ENCODE results near the gene PCK2.

PCK2 gene

DNA sequence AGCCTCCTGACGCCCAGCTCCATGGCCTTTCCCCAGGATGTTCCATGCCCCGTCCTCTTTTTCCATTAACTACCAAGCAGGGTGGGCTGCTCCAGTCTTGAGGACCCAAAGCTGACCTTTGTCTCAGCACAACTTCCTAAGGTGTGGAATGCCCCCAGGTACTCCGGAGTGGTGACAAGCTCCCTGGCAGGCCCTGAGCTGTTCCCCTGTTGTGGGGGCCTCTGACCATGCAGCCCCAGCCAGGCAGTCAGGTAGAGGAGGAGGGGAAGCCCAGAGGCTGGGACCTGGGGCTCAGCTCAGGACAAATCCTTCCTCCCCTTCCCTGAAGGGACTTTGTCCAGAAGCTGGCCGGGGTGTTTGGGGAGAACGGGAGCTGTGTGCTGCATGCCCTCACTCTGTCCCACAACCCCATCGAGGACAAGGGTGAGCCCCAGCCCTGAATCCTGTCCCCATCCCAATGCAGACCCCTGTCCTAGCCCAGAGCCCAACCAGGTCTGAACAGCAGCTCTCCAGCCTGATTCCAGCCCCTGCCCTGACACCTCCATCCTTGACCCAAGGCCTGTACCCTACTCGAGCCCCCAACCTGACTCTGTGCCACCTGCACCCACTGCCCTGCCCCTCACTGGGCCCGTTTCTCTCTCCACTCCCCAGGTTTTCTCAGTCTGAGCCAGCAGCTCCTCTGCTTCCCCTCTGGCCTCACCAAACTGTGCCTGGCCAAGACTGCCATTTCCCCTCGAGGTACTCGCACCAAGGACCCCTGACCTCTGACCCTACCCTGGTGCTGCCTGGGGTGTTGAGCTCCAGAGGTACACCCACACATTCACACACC, 37.9 kb upstream of the PCK2 start:
- Histone ChIP-seq H3K36me3 (ENCODE audit: insufficient read depth, low read length) (no peaks in the 10 kb centered on the region), H3K9me3 (replicated peaks; ENCODE audit: low read length) (no peaks in the 10 kb centered on the region), H3K9ac (ENCODE audit: low read depth, low read length) (no peak overlapping the region), H3K4me2 (ENCODE audit: low read length) (no peak overlapping the region), H3K4me1 (ENCODE audit: control insufficient read depth, insufficient read depth, low read length) (peaks cover 9% of the 10 kb centered on the region), H3K27me3 (ENCODE audit: control insufficient read depth, insufficient read depth, low read length) (peaks cover 46% of the 10 kb centered on the region), H3K4me3 (ENCODE audit: low read length) (no peak overlapping the region)

GRCh38 chr14:24056800-24057184, 37.3 kb upstream of the PCK2 start:
- H3K9ac ChIP-seq (ENCODE audit: low read depth, low read length), result no peak overlapping the region
- peaks cover 46% of the 10 kb centered on the region for H3K27me3 ChIP-seq (ENCODE audit: control insufficient read depth, insufficient read depth, low read length)
- H3K9me3 ChIP-seq (replicated peaks; ENCODE audit: low read length), result no peaks in the 10 kb centered on the region
- no peak overlapping the region for H3K4me3 ChIP-seq (ENCODE audit: low read length)
- H3K36me3 ChIP-seq (ENCODE audit: insufficient read depth, low read length), result no peaks in the 10 kb centered on the region
- no peak overlapping the region for H3K4me2 ChIP-seq (ENCODE audit: low read length)
- H3K4me1 ChIP-seq (ENCODE audit: control insufficient read depth, insufficient read depth, low read length), result peaks cover 5% of the 10 kb centered on the region

DNA sequence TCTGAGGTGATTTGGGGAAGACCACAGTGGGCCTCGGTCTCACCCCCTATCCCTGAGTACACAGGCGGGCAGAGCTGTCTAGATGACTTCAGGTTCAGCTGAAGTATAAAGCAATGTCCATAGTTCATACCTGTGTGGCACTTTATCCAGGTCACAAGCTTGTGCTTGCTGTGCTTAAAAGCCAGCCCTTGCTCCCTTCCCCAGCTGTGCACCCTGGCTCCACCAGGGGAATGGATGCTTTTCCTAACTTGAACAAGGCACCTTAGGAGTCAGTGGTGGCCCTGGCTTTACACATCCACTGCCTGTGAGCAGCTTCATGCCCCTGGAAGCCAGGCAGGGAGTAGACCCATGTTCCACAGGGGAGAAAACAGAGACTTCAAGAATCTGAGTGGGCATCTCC, 36.8 kb upstream of the PCK2 start:
- Histone ChIP-seq H3K27me3 (ENCODE audit: control insufficient read depth, insufficient read depth, low read length) (peaks cover 49% of the 10 kb centered on the region), H3K4me1 (ENCODE audit: control insufficient read depth, insufficient read depth, low read length) (peaks cover under 1% of the 10 kb centered on the region), H3K4me2 (ENCODE audit: low read length) (no peak overlapping the region), H3K9ac (ENCODE audit: low read depth, low read length) (no peak overlapping the region), H3K9me3 (replicated peaks; ENCODE audit: low read length) (no peaks in the 10 kb centered on the region), H3K4me3 (ENCODE audit: low read length) (no peak overlapping the region), H3K36me3 (ENCODE audit: insufficient read depth, low read length) (no peaks in the 10 kb centered on the region)

GRCh38 chr14:24057867-24058259, 36.2 kb upstream of the PCK2 start:
- Histone ChIP-seq H3K36me3 (ENCODE audit: insufficient read depth, low read length) (no peaks in the 10 kb centered on the region), H3K9me3 (replicated peaks; ENCODE audit: low read length) (no peaks in the 10 kb centered on the region), H3K27me3 (ENCODE audit: control insufficient read depth, insufficient read depth, low read length) (peaks cover 51% of the 10 kb centered on the region), H3K4me1 (ENCODE audit: control insufficient read depth, insufficient read depth, low read length) (no peaks in the 10 kb centered on the region), H3K9ac (ENCODE audit: low read depth, low read length) (no peak overlapping the region), H3K4me2 (ENCODE audit: low read length) (no peak overlapping the region), H3K4me3 (ENCODE audit: low read length) (no peak overlapping the region)

DNA sequence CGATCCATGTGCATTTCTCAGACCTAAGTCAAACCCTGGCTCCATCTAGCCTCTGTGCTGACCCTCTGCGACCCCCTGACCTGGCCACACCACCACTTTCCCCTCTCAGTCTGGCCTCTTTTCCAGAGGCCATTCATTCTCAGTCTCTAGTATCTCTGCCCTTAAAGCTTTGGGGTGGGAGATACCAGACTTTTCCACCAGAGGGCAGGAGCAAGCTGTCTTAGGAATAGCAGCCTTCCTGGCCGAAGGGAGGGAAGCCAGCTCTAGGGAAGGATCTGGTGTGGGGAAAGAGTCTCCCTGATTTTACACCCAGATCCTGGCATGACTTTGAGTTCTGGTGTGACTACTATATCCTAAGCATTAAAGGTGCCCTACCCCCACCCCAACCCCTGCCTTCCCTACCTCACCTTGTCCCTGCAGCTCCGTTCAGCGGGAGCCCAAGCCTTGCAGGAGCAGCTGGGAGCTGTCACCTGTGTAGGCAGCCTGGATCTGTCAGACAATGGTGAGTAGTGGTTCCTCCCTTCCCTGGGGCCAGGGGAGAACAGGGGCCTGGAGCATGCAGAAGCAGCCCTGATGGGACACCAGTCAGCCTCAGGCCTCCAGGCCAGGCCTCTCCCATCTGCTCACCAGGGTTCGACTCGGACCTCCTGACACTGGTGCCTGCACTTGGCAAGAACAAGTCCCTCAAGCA, 35.7 kb upstream of the PCK2 start:
- H3K9me3 ChIP-seq (replicated peaks; ENCODE audit: low read length), result no peaks in the 10 kb centered on the region
- H3K27me3 ChIP-seq (ENCODE audit: control insufficient read depth, insufficient read depth, low read length), result peaks cover 48% of the 10 kb centered on the region
- H3K9ac ChIP-seq (ENCODE audit: low read depth, low read length), result no peak overlapping the region
- H3K36me3 ChIP-seq (ENCODE audit: insufficient read depth, low read length), result no peaks in the 10 kb centered on the region
- no peaks in the 10 kb centered on the region for H3K4me1 ChIP-seq (ENCODE audit: control insufficient read depth, insufficient read depth, low read length)
- H3K4me3 ChIP-seq (ENCODE audit: low read length), result no peak overlapping the region
- H3K4me2 ChIP-seq (ENCODE audit: low read length), result no peak overlapping the region

- no peak overlapping the region for H3K4me3 ChIP-seq (ENCODE audit: low read length)
- peaks cover 42% of the 10 kb centered on the region for H3K27me3 ChIP-seq (ENCODE audit: control insufficient read depth, insufficient read depth, low read length)
- no peaks in the 10 kb centered on the region for H3K4me1 ChIP-seq (ENCODE audit: control insufficient read depth, insufficient read depth, low read length)
- H3K9ac ChIP-seq (ENCODE audit: low read depth, low read length), result no peak overlapping the region
- H3K4me2 ChIP-seq (ENCODE audit: low read length), result no peak overlapping the region
- H3K36me3 ChIP-seq (ENCODE audit: insufficient read depth, low read length), result no peaks in the 10 kb centered on the region
- no peaks in the 10 kb centered on the region for H3K9me3 ChIP-seq (replicated peaks; ENCODE audit: low read length)
These were observed 35.1 kb upstream of the PCK2 start for GRCh38 chr14:24058951-24059475.

DNA sequence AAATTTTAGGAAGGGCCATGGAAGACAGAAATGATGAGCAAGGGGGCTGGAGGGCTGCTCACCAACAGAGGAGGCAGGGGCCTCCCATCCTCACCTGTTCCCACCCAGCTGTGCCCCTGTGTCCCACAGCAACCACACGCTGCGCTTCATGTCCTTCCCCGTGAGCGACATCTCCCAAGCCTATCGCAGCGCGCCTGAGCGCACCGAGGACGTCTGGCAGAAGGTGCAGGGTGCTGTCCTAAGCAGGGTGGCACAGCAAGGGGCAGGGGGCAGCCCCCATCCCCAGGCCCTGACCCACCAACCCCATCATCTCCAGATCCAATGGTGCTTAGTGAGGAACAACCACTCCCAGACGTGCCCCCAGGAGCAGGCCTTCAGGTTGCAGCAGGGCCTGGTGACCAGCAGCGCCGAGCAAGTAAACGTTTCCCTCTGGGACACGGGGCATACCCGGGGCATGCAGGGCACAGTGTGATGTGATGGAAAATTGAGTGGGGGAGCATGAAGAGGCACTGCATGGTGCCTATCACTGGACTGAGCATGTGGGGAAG, 34.2 kb upstream of the PCK2 start:
- no peak overlapping the region for H3K4me2 ChIP-seq (ENCODE audit: low read length)
- no peaks in the 10 kb centered on the region for H3K36me3 ChIP-seq (ENCODE audit: insufficient read depth, low read length)
- H3K4me3 ChIP-seq (ENCODE audit: low read length), result no peak overlapping the region
- H3K9me3 ChIP-seq (replicated peaks; ENCODE audit: low read length), result no peaks in the 10 kb centered on the region
- H3K9ac ChIP-seq (ENCODE audit: low read depth, low read length), result no peak overlapping the region
- no peaks in the 10 kb centered on the region for H3K4me1 ChIP-seq (ENCODE audit: control insufficient read depth, insufficient read depth, low read length)
- peaks cover 35% of the 10 kb centered on the region for H3K27me3 ChIP-seq (ENCODE audit: control insufficient read depth, insufficient read depth, low read length)

GRCh38 chr14:24060443-24060842, 33.7 kb upstream of the PCK2 start:
- no peak overlapping the region for H3K4me3 ChIP-seq (ENCODE audit: low read length)
- no peaks in the 10 kb centered on the region for H3K9me3 ChIP-seq (replicated peaks; ENCODE audit: low read length)
- no peak overlapping the region for H3K4me2 ChIP-seq (ENCODE audit: low read length)
- no peaks in the 10 kb centered on the region for H3K36me3 ChIP-seq (ENCODE audit: insufficient read depth, low read length)
- H3K9ac ChIP-seq (ENCODE audit: low read depth, low read length), result no peak overlapping the region
- H3K27me3 ChIP-seq (ENCODE audit: control insufficient read depth, insufficient read depth, low read length), result peaks cover 39% of the 10 kb centered on the region
- no peaks in the 10 kb centered on the region for H3K4me1 ChIP-seq (ENCODE audit: control insufficient read depth, insufficient read depth, low read length)

- Histone ChIP-seq H3K27me3 (ENCODE audit: control insufficient read depth, insufficient read depth, low read length) (peaks cover 41% of the 10 kb centered on the region), H3K9ac (ENCODE audit: low read depth, low read length) (no peak overlapping the region), H3K4me2 (ENCODE audit: low read length) (no peak overlapping the region)
These were observed 32.9 kb upstream of the PCK2 start for GRCh38 chr14:24060984-24061913.

GRCh38 chr14:24062216-24062980, 31.7 kb upstream of the PCK2 start:
- no peak overlapping the region for H3K9ac ChIP-seq (ENCODE audit: low read depth, low read length)
- H3K4me2 ChIP-seq (ENCODE audit: low read length), result no peak overlapping the region
- H3K4me3 ChIP-seq (ENCODE audit: low read length), result no peak overlapping the region
- no peaks in the 10 kb centered on the region for H3K36me3 ChIP-seq (ENCODE audit: insufficient read depth, low read length)
- peaks cover 42% of the 10 kb centered on the region for H3K27me3 ChIP-seq (ENCODE audit: control insufficient read depth, insufficient read depth, low read length)
- no peaks in the 10 kb centered on the region for H3K9me3 ChIP-seq (replicated peaks; ENCODE audit: low read length)
- no peaks in the 10 kb centered on the region for H3K4me1 ChIP-seq (ENCODE audit: control insufficient read depth, insufficient read depth, low read length)

More at GRCh38 chr14:24060984-24061913, 32.9 kb upstream of the PCK2 start:
- Histone ChIP-seq H3K4me1 (ENCODE audit: control insufficient read depth, insufficient read depth, low read length) (no peaks in the 10 kb centered on the region), H3K4me3 (ENCODE audit: low read length) (no peak overlapping the region), H3K36me3 (ENCODE audit: insufficient read depth, low read length) (no peaks in the 10 kb centered on the region), H3K9me3 (replicated peaks; ENCODE audit: low read length) (no peaks in the 10 kb centered on the region)

Data from skeletal muscle satellite cell (primary cell).